ENCODE measurements around the gene LARGE2. TPM values are rescaled to one million over a fixed set of nuclear protein-coding genes. Genes with fewer than 3 reads are reported as not detected.

LARGE2 gene
- total and polyA plus RNA-seq, 2 experiments from 2014 or later: 89.8 to 107 TPM

- TF ChIP-seq ZNF462 (CRISPR knock-in tag; IDR thresholded peaks at IDR 0.05): no peak
- TF ChIP-seq JUNB (IDR thresholded peaks at IDR 0.05; ENCODE audit: unreplicated experiment): no peak
These were observed 18.0 kb upstream of the LARGE2 start (continued) for GRCh38 chr11:45904309-45904915.

- H3K4me3 Mint-ChIP-seq: no peak overlapping the region
- Histone ChIP-seq H3K4me3 (no peak overlapping the region), H3K4me1 (ENCODE audit: insufficient read depth) (peaks cover 6% of the 10 kb centered on the region; the same call in 1 of the 2 replicates), H2AFZ (no peak overlapping the region), H3K9me2 (ENCODE audit: insufficient read depth) (no peaks in the 10 kb centered on the region), H3K36me3 (ENCODE audit: insufficient read depth) (no peaks in the 10 kb centered on the region), H3K27ac (ENCODE audit: low read depth) (no peak overlapping the region), H3K79me2 (replicated peaks; ENCODE audit: insufficient read depth) (no peaks in the 10 kb centered on the region; the same call in 1 of the 2 replicates), H3F3A (replicated peaks; ENCODE audit: low read depth) (no peaks in the 10 kb centered on the region), H4K20me1 (replicated peaks; ENCODE audit: insufficient read depth) (peaks cover 3% of the 10 kb centered on the region), H3K27me3 (ENCODE audit: insufficient read depth) (peaks cover 3% of the 10 kb centered on the region; the same call in 1 of the 2 replicates), H3K4me2 (no peak overlapping the region)
- peaks cover 8% of the 10 kb centered on the region for H3K4me1 Mint-ChIP-seq
- no peak for ATAC-seq
- H3K27me3 Mint-ChIP-seq (ENCODE audit: insufficient read depth, low read depth, poor library complexity): peaks cover 32% of the 10 kb centered on the region
- H3K36me3 Mint-ChIP-seq (ENCODE audit: low read depth): peaks cover 19% of the 10 kb centered on the region
- H3K27ac Mint-ChIP-seq: no peak overlapping the region
- H3K9me3 Mint-ChIP-seq: no peaks in the 10 kb centered on the region
- DNase-seq (ENCODE audit: low spot score): no peak
- TF ChIP-seq NANOG (IDR thresholded peaks at IDR 0.05; ENCODE audit: borderline replicate concordance) (no peak), REST (IDR thresholded peaks at IDR 0.05; ENCODE audit: unreplicated experiment) (no peak), ZNF114 (CRISPR knock-in tag; IDR thresholded peaks at IDR 0.05) (no peak), ZNF462 (CRISPR knock-in tag; IDR thresholded peaks at IDR 0.05) (no peak)
These were observed 17.4 kb upstream of the LARGE2 start for GRCh38 chr11:45905095-45905494.
